ENCODE measurements around the gene C19orf38. TPM values are rescaled to one million over a fixed set of nuclear protein-coding genes. Genes with fewer than 3 reads are reported as not detected.

C19orf38 gene, protein sequence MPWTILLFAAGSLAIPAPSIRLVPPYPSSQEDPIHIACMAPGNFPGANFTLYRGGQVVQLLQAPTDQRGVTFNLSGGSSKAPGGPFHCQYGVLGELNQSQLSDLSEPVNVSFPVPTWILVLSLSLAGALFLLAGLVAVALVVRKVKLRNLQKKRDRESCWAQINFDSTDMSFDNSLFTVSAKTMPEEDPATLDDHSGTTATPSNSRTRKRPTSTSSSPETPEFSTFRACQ
- under 1 TPM; 0.33 to 0.69 TPM for total RNA-seq

DNA sequence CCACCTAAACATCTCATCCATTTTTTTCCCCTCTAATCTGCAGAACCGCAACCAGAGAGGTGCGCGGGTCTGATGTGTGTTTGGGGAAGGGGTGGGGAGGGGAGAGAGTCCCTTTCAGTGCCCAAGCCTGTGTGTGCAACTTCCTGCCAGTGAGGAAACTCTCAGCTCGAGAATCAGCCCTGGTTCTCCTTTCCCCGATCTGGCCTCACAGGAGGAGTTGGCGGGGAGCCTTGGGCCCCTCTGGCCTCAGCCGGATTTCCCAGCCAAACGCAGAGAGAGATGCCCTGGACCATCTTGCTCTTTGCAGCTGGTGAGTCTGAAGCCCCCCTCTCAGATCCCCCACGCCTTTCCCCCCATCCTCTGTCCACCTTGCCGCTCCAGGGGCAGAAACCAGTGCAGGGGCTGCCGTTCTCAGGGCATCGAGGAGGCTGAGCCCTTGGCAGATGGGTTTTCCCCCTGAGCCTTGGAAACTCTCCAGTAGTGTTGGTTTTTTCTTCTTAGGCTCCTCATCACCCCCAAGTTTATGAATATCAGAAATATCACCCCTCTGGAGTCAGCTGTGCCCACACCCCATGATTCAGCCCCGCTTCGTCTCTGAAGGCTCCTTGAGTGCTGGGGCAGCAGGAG is at the start of gene C19orf38:
TSS of gene C19orf38 (plus strand) at position 186 of the 627 bp plus-strand sequence. CDS start at position 280, 94 bp downstream.

GRCh38 chr19:10835754-10836478 is 12.3 kb upstream of the C19orf38 start, which contains the start of gene TMED1:
TSS of gene TMED1 (minus strand) at chr19:10836212. CDS start at chr19:10836191, 21 bp downstream.

DNA sequence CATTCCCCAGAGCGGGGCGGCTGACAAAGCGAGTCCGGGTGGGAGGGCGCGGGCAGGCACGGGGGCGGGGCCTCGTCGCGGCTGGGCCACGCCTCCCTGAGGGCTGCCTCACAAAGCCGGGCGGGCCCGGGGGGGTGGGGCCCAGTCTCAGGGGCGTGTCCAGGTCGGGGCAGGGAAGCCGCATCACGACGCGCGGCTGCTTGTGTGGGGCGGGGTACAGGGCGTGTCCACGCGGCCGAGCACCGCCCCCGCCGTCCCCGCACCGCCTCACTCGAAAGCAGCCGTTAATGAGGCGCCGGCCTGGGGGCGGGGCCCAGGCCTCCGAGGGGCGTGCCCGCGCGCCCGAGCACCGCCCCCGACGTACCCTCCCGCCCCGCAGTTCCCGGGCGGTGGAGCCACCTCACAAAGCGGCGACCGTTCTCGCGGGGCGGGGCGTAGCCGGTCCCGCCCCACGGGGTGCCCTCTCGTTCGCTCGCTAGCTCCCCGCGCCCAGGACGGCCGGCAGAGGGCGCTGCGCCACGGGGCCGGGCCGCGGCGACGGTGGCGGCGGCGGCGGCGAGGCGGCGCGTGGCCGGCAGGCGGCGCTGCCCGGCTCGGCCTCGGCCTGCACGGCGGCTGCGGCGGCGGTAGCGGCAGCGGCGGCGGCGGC is 22.9 kb downstream of the C19orf38 start, which contains the start of gene CARM1:
TSS of gene CARM1 (plus strand) at position 599 of the 649 bp plus-strand sequence. CDS start 150 bp downstream, outside the sequence.

Small RNA genes within 50 kb of the gene (small RNA-seq; reads per million reads assigned to genes)
- gene MIR199A1 (0 to 0.04 reads per million in 2 donors), gene MIR6793 (0 reads per million in 2 donors)

Other genes with a start within 250 kb of the C19orf38 start
- 1 to 10 TPM; 6.7 to 9.3 TPM for gene SLC44A2, start 222.9 kb upstream of the C19orf38 start, total RNA-seq
- gene ILF3, start 194.1 kb upstream of the C19orf38 start, total RNA-seq, result 100 to 1,000 TPM; 106 to 163 TPM
- gene QTRT1, start 147.0 kb upstream of the C19orf38 start, total RNA-seq, result 10 to 100 TPM; 27.2 to 38.3 TPM
- 100 to 1,000 TPM; 110 to 114 TPM for gene DNM2, start 130.3 kb upstream of the C19orf38 start, total RNA-seq
- 10 to 100 TPM; 26.2 to 33.3 TPM for gene TMED1, start 12.2 kb upstream of the C19orf38 start, total RNA-seq
- 10 to 100 TPM; 26.8 to 41.6 TPM for gene CARM1, start 23.1 kb downstream of the C19orf38 start, total RNA-seq
- gene YIPF2, start 80.2 kb downstream of the C19orf38 start, total RNA-seq, result 10 to 100 TPM; 44.6 to 53.7 TPM
- 10 to 100 TPM; 27.5 to 29.0 TPM for gene TIMM29, start 80.4 kb downstream of the C19orf38 start, total RNA-seq
- 100 to 1,000 TPM in 1 of 2 donors, 10 to 100 TPM in 1; 64.7 to 105 TPM for gene SMARCA4, start 112.6 kb downstream of the C19orf38 start, total RNA-seq
- gene LDLR, start 241.0 kb downstream of the C19orf38 start, total RNA-seq, result 100 to 1,000 TPM; 234 to 270 TPM